Muscle layer of colon (tissue), 2 donors: ENCODE results near the gene KLF13.

Experiments
- H3K27ac ChIP-seq: one replicate; pipeline ENCODE4 v1.7.0; 2013; ENCODE audit warnings: low read depth, mild to moderate bottlenecking, low read length, moderate library complexity
- H3K27me3 ChIP-seq, 2 donors: one replicate each; pipeline ENCODE4 v1.7.0; 2013; ENCODE audit warnings: low read length in 2 of 2, mild to moderate bottlenecking in 2 of 2; ENCODE audit not compliant: insufficient read depth in 2 of 2, control insufficient read depth in 1 of 2
- H3K36me3 ChIP-seq: one replicate; pipeline ENCODE4 v1.7.0; 2013; ENCODE audit warnings: mild to moderate bottlenecking, low read length; ENCODE audit not compliant: insufficient read depth
- H3K4me1 ChIP-seq: one replicate; pipeline ENCODE4 v1.7.0; 2013; ENCODE audit warnings: mild to moderate bottlenecking, low read length; ENCODE audit not compliant: insufficient read depth
- H3K4me3 ChIP-seq, 2 donors: one replicate each; pipeline ENCODE4 v1.7.0; 2013; ENCODE audit warnings: low read length in 2 of 2, low read depth in 1 of 2, mild to moderate bottlenecking in 1 of 2, moderate library complexity in 1 of 2
- H3K9ac ChIP-seq: one replicate; pipeline ENCODE4 v1.7.0; 2013; ENCODE audit warnings: low read length
- H3K9me3 ChIP-seq: one replicate; pipeline ENCODE4 v1.7.0; 2013; ENCODE audit warnings: mild to moderate bottlenecking, low read length
- donor health status: abdominal sarcoma.
- donor health status: Adenocarcinoma of cecum.

The KLF13 gene

GRCh38 chr15:31338879-31339557 lies 12.4 kb downstream of the KLF13 start:
- Histone ChIP-seq H3K4me3 (peak overlapping the region in 1 of 2 donors; percentile 23), H3K36me3 (no peaks in the 10 kb centered on the region)

DNA sequence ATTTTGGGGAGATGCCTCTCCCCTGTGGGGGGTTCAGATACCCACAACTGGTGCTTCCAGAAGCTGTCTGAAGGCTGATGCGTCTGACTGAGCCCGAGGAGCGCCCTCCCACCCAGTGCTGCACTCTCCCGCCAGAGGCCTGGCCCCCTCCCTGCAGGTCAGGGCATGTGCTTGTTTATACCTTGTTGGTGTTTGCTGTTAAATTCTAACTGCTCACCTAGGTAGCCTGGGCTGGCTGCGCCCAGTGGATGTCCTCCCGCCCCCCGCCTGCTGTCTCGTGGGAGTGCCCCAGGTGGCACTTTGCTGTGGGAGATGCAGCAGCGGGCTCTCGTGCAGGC lies 12.9 kb downstream of the KLF13 start:
- no peaks in the 10 kb centered on the region for H3K36me3 ChIP-seq
- H3K4me1 ChIP-seq: peaks cover 90% of the 10 kb centered on the region
- peak overlapping the region; percentile 63 for H3K27ac ChIP-seq
- H3K9me3 ChIP-seq: no peaks in the 10 kb centered on the region
- H3K9ac ChIP-seq: no peak overlapping the region
- no peaks in the 10 kb centered on the region for H3K27me3 ChIP-seq
- no peak overlapping the region for H3K4me3 ChIP-seq

More at GRCh38 chr15:31338879-31339557, 12.4 kb downstream of the KLF13 start:
- no peaks in the 10 kb centered on the region for H3K9me3 ChIP-seq
- H3K4me1 ChIP-seq: peaks cover 85% of the 10 kb centered on the region
- no peak overlapping the region for H3K9ac ChIP-seq
- peak overlapping the region; percentile 63 for H3K27ac ChIP-seq
- no peaks in the 10 kb centered on the region for H3K27me3 ChIP-seq

DNA sequence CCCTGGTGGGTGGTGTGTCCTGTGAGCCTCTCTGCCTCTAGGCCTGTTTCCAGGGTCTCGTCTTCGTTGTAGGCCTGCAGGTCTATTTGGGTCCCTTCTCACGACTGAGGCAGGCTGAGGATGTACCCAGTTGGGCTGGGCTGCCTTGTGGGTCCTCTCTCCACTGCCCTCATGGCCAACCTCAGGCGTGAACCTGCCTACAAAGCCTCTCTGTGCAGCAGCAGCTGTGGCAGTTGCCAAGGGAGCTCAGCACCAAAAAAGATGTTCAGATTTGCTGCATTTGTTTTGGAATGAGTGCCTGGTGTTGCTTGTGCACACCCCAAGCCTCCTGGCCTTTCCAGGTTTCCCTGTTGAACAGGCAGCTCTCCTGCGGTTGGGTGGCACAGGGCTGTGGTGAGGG lies 13.4 kb downstream of the KLF13 start:
- peaks cover 91% of the 10 kb centered on the region for H3K4me1 ChIP-seq
- H3K27ac ChIP-seq: peak overlapping the region; percentile 63
- no peaks in the 10 kb centered on the region for H3K27me3 ChIP-seq
- no peaks in the 10 kb centered on the region for H3K36me3 ChIP-seq
- no peak overlapping the region for H3K4me3 ChIP-seq
- H3K9ac ChIP-seq: no peak overlapping the region
- H3K9me3 ChIP-seq: no peaks in the 10 kb centered on the region

GRCh38 chr15:31340592-31340991 lies 14.0 kb downstream of the KLF13 start:
- no peaks in the 10 kb centered on the region for H3K27me3 ChIP-seq
- H3K4me1 ChIP-seq: peaks cover 89% of the 10 kb centered on the region
- no peaks in the 10 kb centered on the region for H3K36me3 ChIP-seq
- no peak overlapping the region for H3K27ac ChIP-seq
- H3K4me3 ChIP-seq: no peak overlapping the region
- H3K9me3 ChIP-seq: no peaks in the 10 kb centered on the region
- H3K9ac ChIP-seq: no peak overlapping the region

DNA sequence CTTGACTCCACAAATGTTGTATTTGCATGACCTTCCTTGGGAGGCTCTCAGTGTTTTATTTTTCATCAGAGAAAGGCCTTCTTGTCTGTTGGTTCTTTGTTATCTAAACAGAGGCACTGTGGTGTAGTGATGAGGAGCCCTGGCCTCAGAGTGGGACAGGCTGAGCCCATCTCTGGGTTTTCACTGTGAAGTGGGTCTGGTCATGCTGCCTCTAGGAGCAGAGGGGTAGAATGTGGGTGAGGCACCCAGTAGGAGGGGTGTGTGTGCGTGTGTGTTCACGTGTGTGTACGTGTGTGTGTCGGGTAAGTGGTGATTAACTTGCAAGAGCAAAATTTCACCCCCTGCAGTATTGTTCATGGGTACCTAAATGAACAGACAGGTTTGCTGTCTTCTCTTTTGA lies 14.4 kb downstream of the KLF13 start:
- peaks cover 85% of the 10 kb centered on the region for H3K4me1 ChIP-seq
- no peaks in the 10 kb centered on the region for H3K27me3 ChIP-seq
- H3K4me3 ChIP-seq: no peak overlapping the region
- H3K9me3 ChIP-seq: no peaks in the 10 kb centered on the region
- no peak overlapping the region for H3K9ac ChIP-seq
- no peaks in the 10 kb centered on the region for H3K36me3 ChIP-seq
- H3K27ac ChIP-seq: no peak overlapping the region

DNA sequence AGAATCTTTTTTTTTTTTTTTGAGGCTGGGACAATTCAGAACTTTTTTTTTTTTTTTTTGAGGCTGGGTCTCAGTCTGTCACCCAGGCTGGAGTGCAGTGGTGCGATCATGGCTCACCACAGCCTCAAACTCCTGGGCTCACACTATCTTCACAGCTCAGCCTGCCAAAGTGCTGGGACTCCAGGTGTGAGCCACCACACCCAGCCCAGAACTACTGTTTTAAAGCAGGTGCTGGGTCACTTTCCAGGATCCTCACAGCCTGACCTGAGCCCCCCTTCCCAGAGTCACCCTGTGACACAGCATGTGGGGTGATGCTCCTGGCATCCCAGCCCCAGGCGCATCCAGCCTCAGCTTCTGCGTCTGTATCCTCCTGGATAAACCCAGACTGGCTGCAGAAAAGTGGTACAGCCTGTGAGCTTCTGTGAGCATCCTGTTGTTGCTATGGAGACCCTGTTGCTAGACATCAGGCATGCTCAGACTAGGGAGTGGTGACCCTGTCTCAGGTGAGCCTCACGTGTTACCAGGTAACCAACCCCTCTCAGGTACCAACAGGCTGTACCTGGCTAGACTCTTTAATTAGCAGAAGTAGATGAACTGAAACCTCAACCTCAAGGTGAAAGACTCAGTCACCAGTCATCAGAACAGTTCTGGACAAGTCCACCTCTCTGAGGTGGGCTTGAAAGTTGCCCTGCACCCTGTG lies 15.0 kb downstream of the KLF13 start:
- H3K27me3 ChIP-seq: no peaks in the 10 kb centered on the region
- no peak overlapping the region for H3K4me3 ChIP-seq
- H3K36me3 ChIP-seq: no peaks in the 10 kb centered on the region
- H3K27ac ChIP-seq: no peak overlapping the region
- no peaks in the 10 kb centered on the region for H3K9me3 ChIP-seq
- H3K9ac ChIP-seq: no peak overlapping the region
- H3K4me1 ChIP-seq: peaks cover 79% of the 10 kb centered on the region

GRCh38 chr15:31342381-31342780 lies 15.7 kb downstream of the KLF13 start:
- Histone ChIP-seq H3K27ac (no peak overlapping the region), H3K27me3 (no peaks in the 10 kb centered on the region), H3K36me3 (no peaks in the 10 kb centered on the region), H3K4me3 (no peak overlapping the region), H3K9ac (no peak overlapping the region), H3K4me1 (peaks cover 72% of the 10 kb centered on the region), H3K9me3 (no peaks in the 10 kb centered on the region)

- no peak overlapping the region for H3K4me3 ChIP-seq
- H3K9ac ChIP-seq: no peak overlapping the region
- H3K27ac ChIP-seq: no peak overlapping the region
- no peaks in the 10 kb centered on the region for H3K36me3 ChIP-seq
- H3K4me1 ChIP-seq: peaks cover 65% of the 10 kb centered on the region
- no peaks in the 10 kb centered on the region for H3K27me3 ChIP-seq
- no peaks in the 10 kb centered on the region for H3K9me3 ChIP-seq
These were observed 16.4 kb downstream of the KLF13 start for GRCh38 chr15:31342781-31343626.

GRCh38 chr15:31343831-31344230 lies 17.2 kb downstream of the KLF13 start:
- Histone ChIP-seq H3K9ac (no peak overlapping the region), H3K4me3 (no peak overlapping the region), H3K27me3 (no peaks in the 10 kb centered on the region), H3K9me3 (no peaks in the 10 kb centered on the region), H3K4me1 (peaks cover 57% of the 10 kb centered on the region), H3K36me3 (peaks cover 3% of the 10 kb centered on the region), H3K27ac (no peak overlapping the region)

- Histone ChIP-seq H3K9me3 (no peaks in the 10 kb centered on the region), H3K4me1 (peaks cover 53% of the 10 kb centered on the region), H3K4me3 (no peak overlapping the region), H3K36me3 (peaks cover 3% of the 10 kb centered on the region), H3K27me3 (no peaks in the 10 kb centered on the region), H3K9ac (no peak overlapping the region), H3K27ac (no peak overlapping the region)
These were observed 17.6 kb downstream of the KLF13 start for GRCh38 chr15:31344266-31344665.

DNA sequence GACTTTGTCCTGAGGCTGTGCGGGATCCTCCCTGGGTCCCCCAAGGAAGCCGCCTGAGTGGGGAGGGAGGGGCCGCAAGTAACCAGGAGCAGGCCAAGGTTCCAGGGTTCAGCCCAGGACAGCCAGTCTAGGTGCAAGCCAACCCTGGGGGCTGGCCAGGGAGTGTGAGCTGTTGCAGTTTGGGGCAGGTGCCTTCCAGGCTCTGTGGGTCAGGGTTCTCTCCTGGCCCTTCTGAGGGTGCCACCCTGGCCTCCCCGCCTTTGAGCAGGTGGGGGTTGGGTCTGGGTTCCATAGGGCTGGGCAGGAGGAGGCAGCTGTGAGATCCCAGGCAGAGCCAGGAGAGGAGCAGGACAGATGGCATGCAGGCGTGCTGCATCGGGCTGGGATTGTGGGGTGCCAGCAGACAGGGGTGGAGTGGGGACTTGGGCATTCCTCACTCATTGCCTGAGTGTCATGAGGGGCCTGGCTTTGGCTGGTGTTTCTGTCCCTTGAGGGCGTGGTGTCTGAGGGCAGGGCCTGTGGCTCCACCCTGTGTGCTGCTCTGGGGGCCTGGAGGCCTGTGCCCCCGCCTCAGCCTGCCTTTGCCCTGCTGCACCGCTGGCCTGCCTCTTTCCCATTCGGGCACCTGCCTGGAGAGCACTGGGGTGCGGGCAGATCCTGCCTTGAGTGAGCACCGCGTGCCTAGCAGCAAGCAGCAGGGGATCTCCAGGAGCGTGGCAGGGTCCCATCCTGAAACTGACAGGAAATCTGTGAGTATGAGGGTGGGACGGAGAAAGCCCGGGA lies 18.4 kb downstream of the KLF13 start:
- Histone ChIP-seq H3K4me3 (no peak overlapping the region), H3K36me3 (peaks cover 3% of the 10 kb centered on the region), H3K4me1 (peaks cover 49% of the 10 kb centered on the region), H3K27ac (no peak overlapping the region), H3K9ac (no peak overlapping the region), H3K9me3 (no peaks in the 10 kb centered on the region), H3K27me3 (no peaks in the 10 kb centered on the region)
